Esophagus squamous epithelium (tissue), 5 donors: ENCODE measurements around the gene ATRNL1. TPM values are rescaled to one million over a fixed set of nuclear protein-coding genes. Genes with fewer than 3 reads are reported as not detected.

Experiments
- DNase-seq: peaks from one replicate; lab custom pipeline; 2025; lab: John Stamatoyannopoulos, UW
- H3K27ac ChIP-seq, 4 donors: fragments of 200-600 bp; sonication (generic); one replicate each; pipeline ENCODE4 v1.5.1; 2016 to 2019; ENCODE audit warnings: mild to moderate bottlenecking in 1 of 4
- H3K27me3 ChIP-seq, 4 donors: fragments of 200-600 bp; sonication (generic); 1 replicate in 3 of 4; 2 replicates in 1 of 4; pipeline versions ENCODE4 v1.5.1 to v1.6.0; 2017 to 2021; ENCODE audit warnings: antibody characterized with exemption in 1 of 4
- H3K36me3 ChIP-seq, 3 donors: fragments of 200-600 bp; sonication (generic); one replicate each; pipeline ENCODE4 v1.5.1; 2016 to 2019
- H3K4me1 ChIP-seq, 3 donors: fragments of 200-600 bp; sonication (generic); one replicate each; pipeline ENCODE4 v1.5.1; 2017 to 2019
- H3K4me3 ChIP-seq, 4 donors: fragments of 200-600 bp; sonication (generic); 1 replicate in 3 of 4; 2 replicates in 1 of 4; pipeline ENCODE4 v1.5.1; 2016 to 2019; ENCODE audit warnings: mild to moderate bottlenecking in 2 of 4, moderate library complexity in 1 of 4
- H3K9me3 ChIP-seq, 3 donors: fragments of 200-600 bp; sonication (generic); one replicate each; pipeline ENCODE4 v1.5.1; 2016 to 2019
- POLR2A ChIP-seq, 4 donors: fragments of 450-650 bp; IDR thresholded peaks; one replicate each; pipeline ENCODE4 v1.6.1; 2017; ENCODE audit warnings: antibody characterized with exemption in 4 of 4, mild to moderate bottlenecking in 4 of 4, moderate library complexity in 3 of 4
- WGBS, 2 donors: methylation state at CpG; one replicate each; pipeline ENCODE4 v1.1.5; 2018; 5-methylcytosine and 5-hydroxymethylcytosine counted together
- intact Hi-C: fragments of 100-400 bp; cut with DNase I; formaldehyde crosslinking; loops from one replicate; pipeline ENCODE4 v1.15.0; 2022
- total RNA-seq, 4 donors: library from RNA; depleted of rRNA; stranded (reverse); fragments of >200 nt; gene quantifications; one replicate each; pipeline ENCODE4 v1.1.0, GENCODE V29; 2016
- TF ChIP-seq, protein P1 (sequence below), 6 experiments: fragments of 450-650 bp in 4 of 6; fragments of 200-600 bp in 2 of 6; sonication (generic) in 2 of 6; IDR thresholded peaks; one replicate each; pipeline ENCODE4 v1.5.1; 2016 to 2019; ENCODE audit warnings: antibody characterized with exemption in 6 of 6, mild to moderate bottlenecking in 4 of 6, moderate library complexity in 4 of 6
- donor health status: DM: yes; HTN: yes; CAD: no.

The ATRNL1 gene
- total RNA-seq, 4 donors from 2014 or later, result 0.64 to 15.1 (median 2.6) TPM

DNA sequence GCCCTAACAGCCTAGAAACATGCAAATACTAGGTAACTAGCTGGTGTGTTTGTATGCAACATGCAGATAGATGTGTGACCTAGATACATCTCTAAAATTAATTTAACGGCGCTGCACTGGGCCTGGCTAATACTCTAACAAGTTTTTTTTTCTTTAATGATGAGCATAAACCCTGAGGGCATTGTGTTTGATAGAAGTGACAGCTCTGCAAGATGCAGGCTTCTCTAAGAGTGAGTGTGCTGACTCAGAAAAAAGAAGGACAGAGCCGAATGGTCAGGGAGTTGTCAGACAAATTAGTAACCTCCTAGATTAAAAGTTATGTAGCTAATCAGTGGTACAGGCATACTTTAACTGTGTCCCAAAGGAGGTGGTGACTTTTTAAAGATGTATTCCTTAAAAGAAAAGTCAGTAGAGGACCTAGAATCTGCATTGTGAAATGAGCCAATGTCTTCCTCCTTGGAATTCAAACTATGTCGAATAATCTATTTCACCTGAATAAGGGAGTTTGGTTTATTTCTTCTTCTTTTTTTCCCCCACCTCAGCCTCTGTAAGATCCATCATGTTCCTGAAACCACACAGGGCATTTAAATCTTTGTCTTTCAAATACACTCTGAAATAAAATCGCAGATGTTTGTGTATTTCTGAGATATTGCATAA is 864.7 kb downstream of the ATRNL1 start:
- 79 to 81% methylated on average over 5 of the region's 5 CpGs for whole genome bisulfite sequencing, 2 donors
- no peaks in the 10 kb centered on the region for H3K36me3 ChIP-seq
- H3K27me3 ChIP-seq, result no peaks in the 10 kb centered on the region
- H3K27ac ChIP-seq, result no peak overlapping the region
- TF ChIP-seq POLR2A (IDR thresholded peaks at IDR 0.05), result no peak
- TF ChIP-seq, protein P1, sequence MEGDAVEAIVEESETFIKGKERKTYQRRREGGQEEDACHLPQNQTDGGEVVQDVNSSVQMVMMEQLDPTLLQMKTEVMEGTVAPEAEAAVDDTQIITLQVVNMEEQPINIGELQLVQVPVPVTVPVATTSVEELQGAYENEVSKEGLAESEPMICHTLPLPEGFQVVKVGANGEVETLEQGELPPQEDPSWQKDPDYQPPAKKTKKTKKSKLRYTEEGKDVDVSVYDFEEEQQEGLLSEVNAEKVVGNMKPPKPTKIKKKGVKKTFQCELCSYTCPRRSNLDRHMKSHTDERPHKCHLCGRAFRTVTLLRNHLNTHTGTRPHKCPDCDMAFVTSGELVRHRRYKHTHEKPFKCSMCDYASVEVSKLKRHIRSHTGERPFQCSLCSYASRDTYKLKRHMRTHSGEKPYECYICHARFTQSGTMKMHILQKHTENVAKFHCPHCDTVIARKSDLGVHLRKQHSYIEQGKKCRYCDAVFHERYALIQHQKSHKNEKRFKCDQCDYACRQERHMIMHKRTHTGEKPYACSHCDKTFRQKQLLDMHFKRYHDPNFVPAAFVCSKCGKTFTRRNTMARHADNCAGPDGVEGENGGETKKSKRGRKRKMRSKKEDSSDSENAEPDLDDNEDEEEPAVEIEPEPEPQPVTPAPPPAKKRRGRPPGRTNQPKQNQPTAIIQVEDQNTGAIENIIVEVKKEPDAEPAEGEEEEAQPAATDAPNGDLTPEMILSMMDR (IDR thresholded peaks at IDR 0.05), result no peak
- H3K9me3 ChIP-seq, result no peaks in the 10 kb centered on the region
- intact Hi-C loops, result no loop called here
- no peaks in the 10 kb centered on the region for H3K4me1 ChIP-seq
- DNase-seq, result no peak
- H3K4me3 ChIP-seq, result no peak overlapping the region

DNA sequence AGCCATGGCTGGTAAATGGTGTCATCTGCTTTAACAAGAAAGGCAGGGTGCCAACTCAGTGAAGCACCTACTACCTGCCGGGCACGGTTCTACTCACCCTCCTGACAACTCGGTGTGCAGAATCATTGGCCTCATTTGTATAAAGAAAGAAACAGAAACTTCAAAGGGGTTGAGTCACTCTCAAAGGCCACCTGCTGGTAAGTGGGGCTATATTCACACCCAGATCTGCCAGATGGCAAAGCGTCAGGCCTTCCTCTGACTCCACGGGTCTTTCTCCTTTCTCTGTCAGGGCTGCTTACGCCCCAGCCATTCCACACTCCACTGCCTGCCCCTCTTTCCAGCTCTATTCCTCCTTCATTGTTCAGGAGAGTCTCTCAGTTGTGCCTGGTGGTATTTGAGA is 870.7 kb downstream of the ATRNL1 start:
- WGBS, 2 donors, result 34 to 35% methylated on average over 5 to 6 of the region's 6 CpGs
- no peaks in the 10 kb centered on the region for H3K4me1 ChIP-seq
- no peak for DNase-seq
- TF ChIP-seq POLR2A (IDR thresholded peaks at IDR 0.05), result no peak
- H3K4me3 ChIP-seq, result no peak overlapping the region
- no peaks in the 10 kb centered on the region for H3K9me3 ChIP-seq
- H3K36me3 ChIP-seq, result no peaks in the 10 kb centered on the region
- H3K27me3 ChIP-seq, result no peaks in the 10 kb centered on the region
- intact Hi-C loops, result no loop called here
- no peak overlapping the region for H3K27ac ChIP-seq

DNA sequence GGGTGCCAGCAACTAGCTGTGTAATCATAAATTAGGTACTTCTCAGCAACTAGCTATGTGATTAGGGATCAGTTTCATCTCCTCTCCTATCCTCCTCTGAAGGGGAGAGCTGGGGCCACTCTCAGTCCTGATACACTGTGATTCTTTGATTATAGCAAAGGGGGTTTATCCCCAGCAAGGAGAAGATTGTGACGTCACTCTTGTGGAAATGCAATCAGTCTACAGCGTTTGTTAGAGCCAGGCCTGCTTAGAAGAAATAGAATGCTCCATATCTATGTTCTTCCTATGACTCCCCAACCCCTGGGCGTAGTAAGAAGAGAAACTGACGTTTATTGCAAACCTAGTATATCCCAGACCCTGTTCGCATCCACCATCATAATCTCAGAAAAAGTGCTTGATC is 871.7 kb downstream of the ATRNL1 start:
- H3K27ac ChIP-seq, result no peak overlapping the region
- H3K4me1 ChIP-seq, result no peaks in the 10 kb centered on the region
- 73 to 75% methylated on average over 5 of the region's 5 CpGs for WGBS, 2 donors
- H3K27me3 ChIP-seq, result no peaks in the 10 kb centered on the region
- DNase-seq, result no peak
- no peak overlapping the region for H3K4me3 ChIP-seq
- TF ChIP-seq, protein P1 (IDR thresholded peaks at IDR 0.05), result no peak
- TF ChIP-seq POLR2A (IDR thresholded peaks at IDR 0.05), result no peak
- H3K36me3 ChIP-seq, result no peaks in the 10 kb centered on the region
- H3K9me3 ChIP-seq, result no peaks in the 10 kb centered on the region
- intact Hi-C loops, result no loop called here

DNA sequence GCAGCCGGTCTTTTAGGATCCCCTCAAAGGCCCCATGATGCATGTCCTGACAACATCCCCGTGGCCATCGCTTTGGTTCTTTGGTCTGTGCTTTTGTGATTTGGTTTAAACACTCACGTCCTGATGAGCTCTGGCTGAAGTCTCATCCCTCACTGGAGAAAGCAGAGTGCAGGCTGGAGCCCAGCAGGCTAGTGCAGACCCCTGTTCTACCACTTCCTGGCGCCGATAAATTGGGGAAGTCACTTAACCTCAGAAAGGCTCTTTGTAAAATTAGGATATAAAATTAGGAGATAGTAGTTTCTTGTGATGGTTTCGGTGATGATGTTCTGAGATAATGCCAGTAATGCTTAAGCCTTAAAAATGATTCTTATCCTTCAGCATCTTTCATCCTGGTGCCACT is 872.2 kb downstream of the ATRNL1 start:
- H3K4me1 ChIP-seq, result no peaks in the 10 kb centered on the region
- no peaks in the 10 kb centered on the region for H3K9me3 ChIP-seq
- intact Hi-C loops, result no loop called here
- 71 to 78% methylated on average over 5 to 6 of the region's 7 CpGs for WGBS, 2 donors
- TF ChIP-seq, protein P1 (IDR thresholded peaks at IDR 0.05), result no peak
- TF ChIP-seq POLR2A (IDR thresholded peaks at IDR 0.05), result no peak
- no peaks in the 10 kb centered on the region for H3K27me3 ChIP-seq
- no peak for DNase-seq
- no peaks in the 10 kb centered on the region for H3K36me3 ChIP-seq
- H3K4me3 ChIP-seq, result no peak overlapping the region
- H3K27ac ChIP-seq, result no peak overlapping the region

DNA sequence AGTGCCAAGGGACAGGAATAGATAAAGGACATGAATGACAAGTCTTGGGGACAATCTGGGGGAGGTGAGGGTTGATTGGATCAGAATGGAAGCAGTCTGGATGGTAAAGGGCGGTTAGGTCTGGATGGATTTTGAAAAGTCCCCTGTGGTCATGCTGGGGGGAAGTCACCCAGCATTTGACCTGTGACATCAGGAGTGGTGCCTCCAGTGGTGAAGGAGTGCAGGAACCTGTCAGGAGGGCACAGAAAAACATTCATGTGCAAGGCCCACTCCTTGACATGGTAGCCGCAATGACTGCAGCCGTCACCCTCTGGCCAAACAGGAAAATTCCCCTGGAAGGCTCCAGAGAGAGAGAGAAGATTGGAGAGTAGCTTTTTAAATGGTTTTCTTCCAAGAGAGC is 875.1 kb downstream of the ATRNL1 start:
- H3K27me3 ChIP-seq, result no peaks in the 10 kb centered on the region
- TF ChIP-seq POLR2A (IDR thresholded peaks at IDR 0.05), result no peak
- TF ChIP-seq, protein P1 (IDR thresholded peaks at IDR 0.05), result no peak
- H3K9me3 ChIP-seq, result peaks cover 0 to under 1% (median 0%) of the 10 kb centered on the region in 3 donors
- no peaks in the 10 kb centered on the region for H3K4me1 ChIP-seq
- no peaks in the 10 kb centered on the region for H3K36me3 ChIP-seq
- no peak overlapping the region for H3K4me3 ChIP-seq
- intact Hi-C loops, result no loop called here
- H3K27ac ChIP-seq, result no peak overlapping the region
- no peak for DNase-seq
- WGBS, 2 donors, result 89 to 90% methylated on average over 3 of the region's 3 CpGs
